SU-DHL-6 (cell line): ENCODE data around the gene UBASH3B.

ENCODE experiments used
- EZH2phosphoT487 ChIP-seq: fragments of 200-600 bp; sonication (generic), shearing (Covaris generic); conservative IDR thresholded peaks from 2 replicates; pipeline ENCODE4 v1.6.1; 2018; ENCODE audit warnings: mild to moderate bottlenecking, antibody characterized with exemption, low read length, moderate library complexity, mixed read lengths
- TF ChIP-seq, protein P1 (sequence below): fragments of 200-600 bp; sonication (generic); IDR thresholded peaks from one replicate; pipeline ENCODE4 v1.5.1; 2017; ENCODE audit warnings: antibody characterized with exemption, mild to moderate bottlenecking, low read length, moderate library complexity; ENCODE audit not compliant: insufficient read depth, poor library complexity, severe bottlenecking

DNA sequence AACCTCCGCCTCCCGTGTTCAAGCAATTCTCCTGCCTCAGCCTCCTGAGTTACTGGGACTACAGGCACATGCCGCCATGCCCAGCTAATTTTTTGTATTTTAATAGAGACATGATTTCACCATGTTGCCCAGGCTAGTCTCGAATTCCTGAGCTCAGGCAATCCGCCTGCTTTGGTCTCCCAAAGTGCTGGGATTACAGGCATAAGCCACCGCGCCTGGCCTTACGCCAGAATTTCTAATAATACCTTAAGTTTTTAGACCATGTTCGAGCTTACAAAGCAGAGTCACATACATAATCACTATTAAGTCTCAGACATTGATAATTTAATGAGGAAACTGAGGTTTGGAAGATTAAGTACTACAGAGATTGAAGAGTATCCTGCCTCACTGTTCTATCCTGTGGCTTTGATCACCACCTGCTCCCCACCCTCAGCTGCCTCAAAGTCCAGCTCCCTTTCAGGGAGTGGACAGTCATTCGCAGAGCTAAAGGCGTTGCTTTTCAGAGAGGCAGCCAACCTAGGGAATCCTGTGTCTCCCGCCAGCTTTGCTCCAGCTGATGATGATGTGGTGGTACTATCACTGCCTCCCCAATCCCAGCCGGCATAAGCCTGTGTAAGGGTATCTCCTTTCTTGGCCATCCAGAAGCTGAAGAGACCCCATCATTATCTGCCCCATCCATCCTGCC is 7.7 kb downstream of the UBASH3B start:
- TF ChIP-seq, protein P1, sequence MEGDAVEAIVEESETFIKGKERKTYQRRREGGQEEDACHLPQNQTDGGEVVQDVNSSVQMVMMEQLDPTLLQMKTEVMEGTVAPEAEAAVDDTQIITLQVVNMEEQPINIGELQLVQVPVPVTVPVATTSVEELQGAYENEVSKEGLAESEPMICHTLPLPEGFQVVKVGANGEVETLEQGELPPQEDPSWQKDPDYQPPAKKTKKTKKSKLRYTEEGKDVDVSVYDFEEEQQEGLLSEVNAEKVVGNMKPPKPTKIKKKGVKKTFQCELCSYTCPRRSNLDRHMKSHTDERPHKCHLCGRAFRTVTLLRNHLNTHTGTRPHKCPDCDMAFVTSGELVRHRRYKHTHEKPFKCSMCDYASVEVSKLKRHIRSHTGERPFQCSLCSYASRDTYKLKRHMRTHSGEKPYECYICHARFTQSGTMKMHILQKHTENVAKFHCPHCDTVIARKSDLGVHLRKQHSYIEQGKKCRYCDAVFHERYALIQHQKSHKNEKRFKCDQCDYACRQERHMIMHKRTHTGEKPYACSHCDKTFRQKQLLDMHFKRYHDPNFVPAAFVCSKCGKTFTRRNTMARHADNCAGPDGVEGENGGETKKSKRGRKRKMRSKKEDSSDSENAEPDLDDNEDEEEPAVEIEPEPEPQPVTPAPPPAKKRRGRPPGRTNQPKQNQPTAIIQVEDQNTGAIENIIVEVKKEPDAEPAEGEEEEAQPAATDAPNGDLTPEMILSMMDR: no peak
- TF ChIP-seq EZH2phosphoT487: no peak
